Right lung (tissue), 5 donors: ENCODE data around the gene SLC12A5. TPM values are rescaled to one million over a fixed set of nuclear protein-coding genes. Genes with fewer than 3 reads are reported as not detected.

Source experiments
- DNase-seq, 2 donors: peaks; one replicate each; pipeline ENCODE4 v3.0.0-alpha.2; 2013
- polyA plus RNA-seq, 5 donors: library from polyadenylated mRNA; unstranded; fragments of 120-200 nt; gene quantifications; one replicate each; pipeline versions ENCODE4 v1.2.1 to v1.2.3, GENCODE V29; 2013; ENCODE audit warnings: inconsistent platforms in 1 of 5, low replicate concordance in 1 of 5; ENCODE audit not compliant: insufficient read length in 5 of 5, insufficient read depth in 1 of 5

The SLC12A5 gene
- polyA plus RNA-seq, 5 donors: 1.1 to 2.3 (median 1.7) TPM

DNA sequence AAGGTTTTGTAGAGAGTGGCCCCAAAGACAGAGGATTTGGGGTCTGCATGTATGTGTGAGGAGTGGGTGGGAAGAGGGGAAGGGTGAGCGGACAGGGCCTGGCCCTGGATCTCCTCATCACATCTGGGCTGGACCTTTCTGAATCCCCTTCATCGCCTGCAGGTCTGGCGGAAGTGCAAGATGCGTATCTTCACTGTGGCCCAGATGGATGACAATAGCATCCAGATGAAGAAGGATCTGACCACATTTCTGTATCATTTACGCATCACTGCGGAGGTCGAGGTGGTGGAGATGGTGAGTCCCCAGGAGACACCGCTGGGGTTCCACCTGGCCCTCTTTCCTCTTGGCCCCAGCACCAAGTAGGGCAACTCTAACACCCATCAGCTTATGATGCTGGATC is 24.4 kb downstream of the SLC12A5 start:
- DNase-seq: no peak

DNA sequence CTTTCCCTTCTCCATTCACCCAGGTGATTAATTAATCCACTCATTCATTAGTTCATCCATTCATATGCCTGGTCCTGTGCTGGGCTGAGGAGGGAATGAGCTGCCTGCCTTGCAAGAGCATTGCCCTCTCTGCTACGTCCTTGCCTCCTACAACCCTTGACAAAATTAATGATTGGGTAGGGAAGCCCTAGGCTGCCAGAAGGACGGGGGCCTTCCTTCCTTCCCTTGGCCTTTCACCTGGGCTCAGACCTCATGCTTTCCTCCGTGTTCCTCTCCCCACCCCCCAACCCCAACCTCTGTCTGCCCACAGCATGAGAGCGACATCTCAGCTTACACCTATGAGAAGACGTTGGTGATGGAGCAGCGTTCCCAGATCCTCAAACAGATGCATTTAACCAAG is 25.6 kb downstream of the SLC12A5 start:
- no peak for DNase-seq

DNA sequence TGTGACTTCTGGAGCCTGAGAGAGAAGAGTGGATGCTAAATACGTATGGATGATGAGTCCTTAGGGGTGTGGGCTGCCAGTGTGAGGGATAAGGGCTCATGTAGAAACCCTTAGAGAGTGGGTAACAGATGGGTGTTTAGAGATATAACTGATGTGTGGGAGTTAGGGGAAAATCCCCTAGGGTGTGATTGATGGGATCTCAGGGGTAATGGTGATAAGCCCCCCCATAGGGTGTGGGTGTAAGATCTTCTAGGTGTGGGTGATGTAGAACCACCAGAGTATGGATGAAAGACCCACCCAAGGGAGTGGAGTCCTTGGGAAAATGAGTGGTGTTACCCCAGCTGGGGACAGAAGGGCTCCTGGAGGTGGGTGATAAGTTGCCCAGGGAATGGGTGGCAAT is 26.3 kb downstream of the SLC12A5 start:
- no peak for DNase-seq

DNA sequence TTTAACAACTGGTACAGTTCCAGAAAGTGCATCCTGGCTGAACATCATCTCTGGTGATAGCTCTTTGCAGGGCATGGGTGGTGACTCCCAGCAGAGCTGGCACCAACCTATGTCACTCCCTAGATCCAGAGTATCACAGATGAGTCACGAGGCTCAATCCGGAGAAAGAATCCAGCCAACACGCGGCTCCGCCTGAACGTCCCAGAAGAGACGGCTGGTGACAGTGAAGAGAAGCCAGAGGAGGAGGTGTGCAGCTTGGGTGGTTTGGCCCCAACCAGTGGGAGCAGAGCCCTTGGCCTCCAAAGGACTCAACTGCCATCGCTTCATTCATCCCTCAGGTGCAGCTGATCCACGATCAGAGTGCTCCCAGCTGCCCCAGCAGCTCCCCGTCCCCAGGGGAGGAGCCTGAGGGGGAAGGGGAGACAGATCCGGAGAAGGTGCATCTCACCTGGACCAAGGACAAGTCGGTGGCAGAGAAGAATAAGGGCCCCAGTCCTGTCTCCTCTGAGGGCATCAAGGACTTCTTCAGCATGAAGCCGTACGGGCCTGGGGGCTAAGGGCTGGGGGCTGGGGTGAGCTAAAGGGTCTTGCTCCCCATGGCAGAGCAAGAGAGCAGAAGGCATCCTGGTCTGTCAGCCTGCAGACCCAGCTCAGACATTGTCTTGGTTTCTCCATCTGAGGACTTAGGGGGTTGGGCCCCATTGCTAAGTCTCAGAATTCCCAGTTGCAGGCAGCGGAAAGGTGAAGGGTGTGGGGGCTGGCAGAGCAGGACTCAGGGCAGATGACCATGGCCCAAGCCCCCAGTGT is 27.2 kb downstream of the SLC12A5 start:
- DNase-seq: no peak

DNA sequence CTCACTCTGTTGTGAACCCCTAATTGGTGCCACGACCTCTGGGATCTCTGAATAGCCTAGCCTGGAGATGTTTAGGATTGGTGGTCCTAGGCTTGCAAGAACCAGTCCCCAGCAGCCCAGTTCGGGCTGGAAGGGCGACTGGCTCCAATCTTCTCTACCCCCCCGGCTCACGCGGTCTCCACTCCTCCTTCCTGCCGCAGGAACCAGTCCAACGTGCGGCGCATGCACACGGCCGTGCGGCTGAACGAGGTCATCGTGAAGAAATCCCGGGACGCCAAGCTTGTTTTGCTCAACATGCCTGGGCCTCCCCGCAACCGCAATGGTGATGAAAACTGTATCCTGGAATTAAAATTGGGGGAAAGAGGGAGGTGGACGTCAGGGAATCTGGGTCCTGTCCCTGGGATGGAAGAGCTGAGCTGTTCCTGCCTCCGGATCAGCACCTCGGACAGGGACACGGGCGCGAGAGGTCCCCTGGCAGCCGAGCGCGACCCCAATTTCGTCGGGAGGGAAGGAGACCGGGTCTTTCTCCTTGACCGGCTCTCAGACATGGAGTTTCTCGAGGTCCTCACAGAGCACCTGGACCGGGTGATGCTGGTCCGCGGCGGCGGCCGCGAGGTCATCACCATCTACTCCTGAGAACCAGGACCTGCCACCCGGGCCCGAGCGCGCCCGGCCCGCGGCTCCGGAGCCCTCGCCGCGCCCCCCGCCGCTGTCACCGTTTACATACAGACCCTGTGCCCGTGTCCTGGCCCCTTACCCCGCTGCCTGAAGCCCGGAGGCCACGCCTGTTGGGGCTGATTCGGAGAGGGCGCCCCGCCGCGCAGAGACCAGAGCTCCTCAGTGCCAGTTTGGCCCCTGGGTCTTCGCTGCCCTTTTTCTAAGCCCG is 28.2 kb downstream of the SLC12A5 start:
- peak; percentile 51 to 53 for DNase-seq

DNA sequence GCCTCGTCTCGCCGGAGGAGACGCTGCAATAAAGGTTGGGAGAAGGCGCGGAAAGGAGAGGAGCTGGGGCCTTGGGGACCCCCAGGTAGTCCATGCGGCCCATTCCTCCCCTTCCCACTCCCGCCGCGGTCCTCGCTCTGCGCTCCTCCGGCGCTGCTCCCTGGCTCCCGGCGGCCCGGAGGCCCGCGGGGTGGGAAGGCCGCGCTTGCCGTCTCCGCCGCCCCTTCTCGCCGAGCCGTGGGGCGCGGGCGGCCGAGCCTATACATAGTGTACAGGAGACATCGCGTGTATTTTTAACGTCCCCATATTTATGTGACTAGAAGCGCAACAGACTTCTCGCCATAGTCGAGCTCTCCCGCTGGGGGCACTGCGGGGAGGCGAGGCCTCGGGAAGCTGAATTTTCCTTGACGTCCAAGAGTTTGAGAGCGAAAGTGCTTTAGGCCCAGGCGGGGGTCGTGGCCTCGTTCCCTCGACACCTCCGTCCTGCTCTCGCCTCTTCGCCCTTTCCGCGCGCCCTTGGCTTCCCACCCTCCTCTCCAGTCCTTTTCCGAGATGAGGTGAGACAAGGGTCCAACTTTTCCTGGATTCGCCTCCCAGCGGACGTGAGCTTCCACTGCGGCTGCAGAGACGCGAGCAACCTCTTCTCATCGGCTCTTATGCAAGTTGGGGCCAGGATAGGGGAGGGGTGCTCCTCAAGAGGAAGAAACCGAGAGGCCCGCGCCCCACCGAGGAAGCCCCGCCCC is 29.0 kb downstream of the SLC12A5 start:
- peak; percentile 15 to 17 for DNase-seq

DNA sequence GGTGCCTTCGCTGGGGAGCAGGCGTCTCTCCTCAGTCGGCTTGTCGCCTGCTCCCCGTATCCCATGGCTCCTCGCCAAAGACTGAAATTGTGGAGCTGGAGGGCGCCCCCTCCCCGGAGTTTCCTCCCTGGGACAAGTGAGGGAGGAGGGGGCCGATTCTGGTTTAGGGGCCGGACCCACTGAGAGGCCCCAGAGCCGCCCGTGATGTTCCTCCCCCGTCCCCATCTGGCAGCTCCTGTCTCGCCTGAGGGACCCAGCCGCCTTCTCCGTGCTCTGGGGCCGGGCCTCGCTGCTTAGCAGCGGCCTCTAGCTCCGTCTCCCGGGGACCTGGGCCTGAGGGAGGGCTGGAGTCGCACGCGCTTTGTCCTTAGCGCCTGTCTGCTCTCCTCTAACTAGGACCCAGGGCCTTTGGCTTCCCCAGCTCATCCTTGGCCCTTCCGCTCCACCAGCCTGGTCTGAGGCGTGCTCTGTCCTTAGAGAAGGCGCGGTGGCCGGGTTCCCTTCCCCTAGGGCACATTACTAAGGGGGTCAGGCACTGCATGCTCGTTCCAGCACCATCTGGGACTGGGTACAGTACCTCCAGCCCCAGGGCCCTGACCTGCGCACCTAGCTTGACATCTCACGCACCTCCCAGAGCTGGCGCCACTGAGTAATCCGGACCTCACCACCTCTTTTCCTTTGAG is 29.7 kb downstream of the SLC12A5 start:
- peak in 1 of 2 donors; percentile 12 for DNase-seq

DNA sequence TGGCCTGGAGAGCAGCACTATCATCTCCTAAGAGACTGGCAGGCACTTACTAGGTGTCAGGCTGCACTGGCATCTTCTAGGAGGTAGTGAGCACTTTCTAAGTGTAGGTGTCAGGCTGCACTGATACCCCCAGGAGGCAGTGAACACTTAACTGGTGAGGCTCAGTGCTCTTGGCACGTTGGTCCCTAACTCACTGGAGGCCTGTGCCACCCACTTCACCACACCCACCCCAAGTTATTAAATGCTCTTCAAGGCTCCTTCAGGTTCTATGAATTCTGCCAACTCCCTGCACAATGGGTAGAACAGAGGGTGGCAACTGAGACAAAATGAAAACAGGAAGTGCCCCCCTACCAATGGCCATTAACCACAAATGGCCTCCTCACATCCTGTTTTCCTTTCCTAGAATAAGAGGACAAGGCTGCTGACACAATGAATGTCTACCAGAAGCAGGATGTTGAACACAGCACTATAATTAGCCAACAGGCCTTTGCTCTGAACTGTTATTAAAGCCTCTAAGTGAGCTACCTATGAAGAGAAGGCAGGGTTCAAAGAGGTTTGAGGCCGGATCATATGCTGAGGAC is 31.4 kb downstream of the SLC12A5 start:
- DNase-seq: peak in 1 of 2 donors; percentile 8

DNA sequence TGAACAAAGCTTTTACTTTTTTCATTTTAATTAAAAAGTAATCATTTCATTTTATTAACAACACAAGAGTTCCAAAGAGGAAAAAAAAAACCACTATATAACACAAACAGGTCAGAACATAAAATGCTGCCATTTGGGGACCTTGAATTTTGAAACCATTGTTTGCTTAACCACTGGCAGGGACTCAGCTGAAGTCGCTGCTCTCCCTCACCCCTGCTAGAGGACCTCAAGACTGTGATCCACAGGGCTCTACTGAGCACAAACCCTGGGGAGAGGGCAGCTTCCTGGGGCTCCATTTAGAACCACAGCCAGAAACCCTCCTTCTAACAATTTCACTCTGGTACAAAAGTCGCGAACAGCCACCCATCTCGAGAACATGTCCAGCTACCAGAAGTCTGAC is 32.0 kb downstream of the SLC12A5 start:
- DNase-seq: no peak

DNA sequence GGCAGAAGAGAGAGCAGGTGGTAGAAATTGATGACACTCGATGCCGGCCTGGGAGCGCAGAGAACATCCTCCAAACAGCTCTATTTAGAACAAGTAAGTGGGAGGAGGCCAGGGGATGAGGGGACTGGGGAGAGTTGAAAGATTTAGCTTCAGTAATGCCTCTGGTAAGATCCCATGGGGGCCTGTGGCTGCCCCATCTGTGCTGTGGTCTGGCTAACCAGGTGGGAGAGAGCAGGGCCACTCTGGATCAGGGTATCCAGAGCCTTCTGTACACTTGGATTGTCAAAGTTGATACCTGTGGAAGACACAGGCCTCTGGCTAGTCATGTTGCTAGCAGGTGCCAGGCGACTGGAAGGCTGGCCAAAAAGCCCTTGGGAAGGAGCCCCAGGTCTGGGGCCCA is 33.1 kb downstream of the SLC12A5 start:
- DNase-seq: no peak

DNA sequence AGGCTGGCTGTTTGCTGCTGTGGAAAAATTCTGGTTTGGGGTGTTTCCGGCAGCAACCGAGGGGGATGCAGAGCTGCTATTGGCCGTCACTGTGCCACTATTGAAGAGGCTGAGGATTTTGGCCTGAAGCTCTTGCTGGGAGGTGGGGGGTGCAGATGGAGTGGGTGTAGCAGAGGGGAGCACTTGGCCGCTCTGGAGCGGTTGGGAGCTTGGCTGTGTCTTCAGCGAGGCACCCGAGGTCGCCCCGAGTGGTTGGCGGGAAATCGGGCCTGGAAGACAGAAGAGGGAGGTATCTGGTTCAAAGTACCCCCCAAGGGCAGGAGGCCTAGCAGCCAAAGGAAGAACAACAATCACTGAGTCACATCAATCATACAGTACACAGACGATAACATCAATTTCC is 33.6 kb downstream of the SLC12A5 start:
- no peak for DNase-seq

DNA sequence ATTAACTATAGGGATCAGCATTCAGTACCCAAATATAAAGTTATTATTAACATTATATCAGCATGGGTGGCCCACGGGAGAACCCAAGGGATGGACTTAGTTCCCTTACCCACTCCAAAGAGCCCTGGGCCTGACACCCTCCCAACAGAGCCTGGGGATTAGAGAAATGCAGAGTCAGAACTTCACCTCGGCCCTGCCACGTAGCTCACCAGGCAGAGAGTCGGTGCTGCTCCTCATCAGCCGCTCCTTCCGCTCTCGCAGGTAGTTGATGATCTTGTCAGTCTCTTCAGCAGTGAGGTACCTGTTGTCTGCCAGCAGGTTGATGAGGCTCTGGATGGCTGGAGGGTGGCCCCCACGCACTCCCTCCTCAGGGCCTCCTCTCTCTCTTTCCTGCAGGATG is 34.1 kb downstream of the SLC12A5 start:
- no peak for DNase-seq

DNA sequence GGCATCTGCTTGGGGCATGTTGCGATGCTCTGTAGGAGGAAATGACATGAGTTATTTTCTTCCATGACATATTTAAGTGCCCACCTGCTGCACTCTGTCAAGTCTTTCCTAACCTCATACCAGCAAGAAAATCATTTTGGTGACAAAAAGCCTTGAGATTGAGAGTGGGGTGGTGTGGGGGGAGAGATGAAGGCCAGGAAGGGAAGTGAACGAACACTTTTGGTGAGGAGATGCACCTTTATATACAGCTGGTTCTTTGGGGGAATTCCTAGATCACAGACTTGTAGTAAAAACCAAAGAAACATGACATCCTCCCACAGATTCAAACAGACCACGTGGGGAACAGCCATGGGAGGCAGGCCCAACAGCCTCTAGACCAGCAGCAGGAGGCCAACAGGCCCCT is 34.6 kb downstream of the SLC12A5 start:
- DNase-seq: no peak

DNA sequence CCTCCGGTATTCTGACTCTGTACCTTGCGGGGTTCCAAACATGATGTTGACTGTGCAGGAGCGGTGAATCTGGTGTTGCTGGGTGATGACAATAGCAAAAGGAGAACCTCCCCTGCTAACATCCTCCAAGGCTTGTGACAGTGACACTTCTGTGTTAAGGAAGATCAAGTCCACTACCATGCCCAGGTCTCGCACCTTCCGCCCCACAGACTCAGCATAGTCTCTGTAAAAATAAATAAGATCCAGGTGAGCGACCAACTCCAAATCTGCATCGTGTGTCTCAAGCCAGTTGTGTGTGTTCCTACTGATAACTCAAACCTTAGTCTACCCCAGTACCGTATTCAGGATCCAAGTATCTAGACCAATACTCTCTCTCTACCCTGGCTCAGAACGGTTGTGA is 36.0 kb downstream of the SLC12A5 start:
- no peak for DNase-seq

DNA sequence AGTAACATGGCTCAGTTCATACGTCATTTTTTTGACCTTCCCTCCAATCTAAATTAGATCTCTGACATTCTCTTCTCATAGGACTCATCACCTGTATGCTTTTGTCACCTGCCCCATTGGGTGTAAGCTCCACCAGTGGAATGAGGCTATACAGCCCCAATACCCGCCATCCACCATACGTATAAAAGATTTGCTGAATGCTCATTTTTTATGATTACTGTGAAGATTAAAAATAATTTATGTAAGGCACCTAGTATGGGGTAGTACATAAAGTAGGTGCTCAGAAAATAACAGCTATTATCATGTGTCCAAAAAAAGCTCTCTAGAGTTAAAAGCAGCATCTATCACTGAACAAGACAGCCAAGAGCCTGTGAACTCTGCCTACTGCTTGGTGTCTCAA is 36.7 kb downstream of the SLC12A5 start:
- no peak for DNase-seq

DNA sequence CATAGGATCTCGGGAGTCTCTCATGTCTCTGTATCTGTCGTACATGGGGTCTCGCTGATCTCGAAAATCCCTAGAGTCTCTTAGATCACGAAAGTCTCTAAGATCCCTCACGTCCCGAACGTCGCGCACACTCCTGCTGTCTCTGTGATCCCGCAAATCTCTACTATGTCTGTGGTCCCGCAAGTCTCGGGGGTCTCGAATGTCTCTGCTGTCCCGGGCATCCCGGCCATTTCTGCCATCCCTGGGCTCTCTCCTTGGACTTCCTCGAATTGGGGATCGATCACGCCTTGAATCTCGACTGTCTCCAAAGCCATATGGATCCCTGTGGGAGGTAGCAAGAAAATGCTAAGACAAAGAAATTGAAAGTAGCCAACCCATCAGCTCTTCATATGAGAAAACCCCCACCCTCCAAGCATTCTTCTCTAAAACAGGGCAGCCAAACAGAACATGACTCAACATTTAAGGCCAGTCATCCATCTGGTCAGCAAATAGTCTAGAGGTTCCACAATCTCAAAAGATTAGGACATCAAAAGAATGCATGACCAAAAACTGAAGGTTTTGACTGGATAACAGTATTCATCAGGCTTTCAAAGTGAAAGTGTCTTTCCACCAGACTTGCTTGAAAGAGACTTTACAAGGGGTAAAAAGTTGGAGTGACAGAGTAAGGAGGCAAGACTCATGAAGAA is 41.3 kb downstream of the SLC12A5 start:
- DNase-seq: no peak

DNA sequence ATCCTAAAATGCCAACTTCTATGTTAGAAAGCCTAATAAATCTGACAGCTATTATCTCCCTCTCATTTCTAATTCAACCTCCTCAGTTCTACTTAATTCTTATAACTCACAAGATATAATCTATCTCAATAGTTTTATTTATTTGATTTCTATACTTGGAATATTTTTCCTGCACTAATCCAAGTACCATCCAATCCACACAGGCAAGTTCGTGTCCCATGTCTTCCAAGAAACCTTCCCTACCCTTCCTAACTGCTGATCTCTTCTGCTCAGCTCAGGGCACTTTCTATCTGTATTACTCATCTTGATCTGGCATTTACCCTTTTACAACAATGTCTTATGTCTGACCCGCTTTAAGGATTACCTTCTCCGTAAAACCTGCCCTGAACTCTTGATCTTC is 42.6 kb downstream of the SLC12A5 start:
- no peak for DNase-seq

DNA sequence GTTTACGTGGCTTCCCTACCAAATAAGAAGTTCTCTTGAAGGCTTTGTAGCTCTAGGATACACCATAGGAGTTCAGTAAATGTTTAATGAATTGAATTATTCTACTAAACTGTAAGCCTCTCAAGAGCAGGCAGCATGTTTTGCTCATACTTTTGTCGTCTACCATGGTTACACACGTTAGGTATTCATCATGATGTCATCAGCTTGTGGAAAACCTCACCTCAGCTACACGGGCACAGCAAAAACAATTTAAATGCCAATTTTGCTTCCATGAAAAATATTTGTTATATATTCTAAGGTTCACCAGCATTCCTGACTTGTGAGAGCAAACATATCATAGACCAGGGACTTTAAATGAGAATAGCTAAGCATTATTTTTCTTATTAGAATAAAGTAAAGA is 44.0 kb downstream of the SLC12A5 start:
- DNase-seq: no peak

DNA sequence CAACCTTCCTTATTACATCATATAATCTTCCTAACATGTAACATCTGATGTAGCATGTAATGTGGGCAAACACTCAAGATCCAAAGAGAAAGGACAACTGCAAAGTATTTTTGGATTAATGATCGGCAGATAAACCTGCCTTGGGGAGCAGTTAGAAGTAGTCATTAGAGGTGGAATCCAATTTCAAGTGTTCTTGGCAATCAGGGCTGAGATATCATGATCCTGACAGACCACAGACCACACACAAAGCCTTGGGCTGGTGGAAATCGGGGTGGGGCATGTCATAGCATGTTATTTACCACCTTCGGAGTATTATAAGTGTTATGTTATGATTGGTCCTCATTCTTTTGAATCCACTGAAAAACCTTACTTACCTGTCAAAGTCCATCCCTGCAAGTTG is 44.4 kb downstream of the SLC12A5 start:
- DNase-seq: no peak

DNA sequence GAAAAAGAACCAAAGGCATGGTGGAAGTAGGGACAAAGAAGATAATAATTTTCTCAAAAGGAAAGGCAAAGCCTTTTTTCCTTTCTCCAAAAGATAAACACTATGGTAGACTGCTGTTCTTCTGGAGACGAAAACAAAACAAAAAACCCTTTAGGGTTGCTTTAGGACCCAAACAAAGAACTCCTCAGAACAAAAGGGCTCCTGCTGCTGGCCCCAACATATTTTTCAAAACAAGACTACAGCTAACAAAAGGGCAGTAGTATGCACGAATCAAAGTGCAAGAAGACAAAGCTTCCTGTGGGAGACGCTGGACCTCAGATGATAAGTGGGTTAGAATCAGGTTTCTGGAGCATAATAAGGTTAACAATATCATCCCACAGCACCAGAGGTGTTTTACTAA is 45.0 kb downstream of the SLC12A5 start:
- DNase-seq: no peak

DNA sequence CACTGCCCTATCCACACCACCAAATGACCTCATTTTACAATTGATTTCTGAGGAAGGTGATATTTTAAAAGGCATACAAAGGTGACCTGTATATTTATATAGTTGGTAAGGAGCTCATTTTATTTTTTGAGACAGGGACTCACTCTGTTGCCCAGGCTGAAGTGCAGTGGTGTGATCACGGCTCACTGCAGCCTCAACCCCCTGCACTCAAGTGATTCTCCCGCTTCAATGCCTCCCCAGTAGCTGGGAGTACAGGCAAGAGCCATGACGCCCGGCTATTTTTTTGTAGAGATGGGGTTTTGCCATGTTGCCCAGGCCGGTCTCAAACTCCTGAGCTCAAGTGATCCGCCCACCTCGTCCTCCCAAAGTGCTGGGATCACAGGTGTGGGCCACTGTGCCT is 47.8 kb downstream of the SLC12A5 start:
- no peak for DNase-seq
